GM23338 (cell line): ENCODE measurements around the gene TFF2. TPM values are rescaled to one million over a fixed set of nuclear protein-coding genes. Genes with fewer than 3 reads are reported as not detected.

Experiments used
- ATAC-seq: fragments of 200-7000 bp; cut with Tn5 transposase; 3 replicates; pipeline ENCODE4 v1.9.1; 2020
- DNase-seq: peaks from one replicate; pipeline ENCODE4 v3.0.0-alpha.2; 2015; ENCODE audit warnings: low spot score
- H2AFZ ChIP-seq: fragments of 200-600 bp; sonication (generic); 2 replicates; pipeline ENCODE4 v1.8.0; 2016; ENCODE audit warnings: antibody characterized with exemption, mild to moderate bottlenecking, moderate library complexity
- H3F3A ChIP-seq: fragments of 200-600 bp; sonication (generic); replicated peaks from 2 replicates; pipeline ENCODE4 v1.8.0; 2017; ENCODE audit warnings: antibody characterized with exemption, mixed run types, low read depth
- H3K27ac ChIP-seq: fragments of 200-600 bp; sonication (generic); 2 replicates; pipeline ENCODE4 v1.6.1; 2016; ENCODE audit warnings: low read depth
- H3K27me3 ChIP-seq: fragments of 200-600 bp; sonication (generic); 2 replicates; pipeline ENCODE4 v1.8.0; 2016; ENCODE audit warnings: mild to moderate bottlenecking, mixed run types, moderate library complexity; ENCODE audit not compliant: insufficient read depth
- H3K36me3 ChIP-seq: fragments of 200-600 bp; sonication (generic); 2 replicates; pipeline ENCODE4 v1.8.0; 2016; ENCODE audit warnings: mild to moderate bottlenecking; ENCODE audit not compliant: insufficient read depth
- H3K4me1 ChIP-seq: fragments of 200-600 bp; sonication (generic); 2 replicates; pipeline ENCODE4 v1.8.0; 2016; ENCODE audit warnings: mild to moderate bottlenecking, moderate library complexity; ENCODE audit not compliant: insufficient read depth
- H3K4me2 ChIP-seq: fragments of 200-600 bp; sonication (generic); 2 replicates; pipeline ENCODE4 v1.7.1; 2017; ENCODE audit warnings: mixed run types
- H3K4me3 ChIP-seq: fragments of 200-600 bp; sonication (generic); 2 replicates; pipeline ENCODE4 v1.6.1; 2016; ENCODE audit warnings: mixed run types
- H3K79me2 ChIP-seq: fragments of 200-600 bp; sonication (generic); replicated peaks from 2 replicates; pipeline ENCODE4 v1.8.0; 2017; ENCODE audit warnings: mild to moderate bottlenecking; ENCODE audit not compliant: insufficient read depth
- H3K9me2 ChIP-seq: fragments of 200-600 bp; sonication (generic); 2 replicates; pipeline ENCODE4 v1.8.0; 2017; ENCODE audit not compliant: insufficient read depth
- H4K20me1 ChIP-seq: fragments of 200-600 bp; sonication (generic); replicated peaks from 2 replicates; pipeline ENCODE4 v1.8.0; 2017; ENCODE audit warnings: mild to moderate bottlenecking; ENCODE audit not compliant: insufficient read depth
- H3K27ac Mint-ChIP-seq: 2 replicates; pipeline ENCODE4 v1.8.0; 2020; ENCODE audit warnings: inconsistent platforms, mild to moderate bottlenecking, moderate library complexity, mixed read lengths
- H3K27me3 Mint-ChIP-seq: 3 replicates; pipeline ENCODE4 v1.8.0; 2022; ENCODE audit warnings: low read depth, mild to moderate bottlenecking, moderate library complexity, mixed read lengths, inconsistent platforms; ENCODE audit not compliant: insufficient read depth, poor library complexity
- H3K36me3 Mint-ChIP-seq: 3 replicates; pipeline ENCODE4 v1.8.0; 2021; ENCODE audit warnings: low read depth, mild to moderate bottlenecking, inconsistent platforms, moderate library complexity, mixed read lengths
- H3K4me1 Mint-ChIP-seq: 3 replicates; pipeline ENCODE4 v1.8.0; 2020; ENCODE audit warnings: mild to moderate bottlenecking, inconsistent platforms, mixed read lengths
- H3K4me3 Mint-ChIP-seq: 3 replicates; pipeline ENCODE4 v1.8.0; 2021; ENCODE audit warnings: moderate library complexity, mild to moderate bottlenecking, inconsistent platforms, mixed read lengths
- H3K9me3 Mint-ChIP-seq: 3 replicates; pipeline ENCODE4 v1.8.0; 2020; ENCODE audit warnings: moderate library complexity, mild to moderate bottlenecking, inconsistent platforms, mixed read lengths
- CREB1 ChIP-seq: fragments of 250-450 bp; sonication (Bioruptor Pico); IDR thresholded peaks from 2 replicates; pipeline ENCODE4 v1.5.0; 2020; ENCODE audit warnings: low read depth, mild to moderate bottlenecking, moderate library complexity
- CTCF ChIP-seq, 2 experiments: fragments of 200-600 bp in 1 of 2; sonication (generic) in 1 of 2; conservative IDR thresholded peaks; 2 replicates each; pipeline versions ENCODE4 v1.5.1 to v1.6.1; 2016 to 2017; ENCODE audit warnings: antibody characterized with exemption in 2 of 2, low read depth in 2 of 2, mild to moderate bottlenecking in 2 of 2, moderate library complexity in 1 of 2
- ETS1 ChIP-seq: IDR thresholded peaks from 2 replicates; pipeline ENCODE4 v1.6.1; 2016; ENCODE audit warnings: antibody characterized with exemption
- EZH2 ChIP-seq: fragments of 200-600 bp; sonication (generic); IDR thresholded peaks from one replicate; pipeline ENCODE4 v1.8.0; 2017; ENCODE audit warnings: antibody characterized with exemption, mild to moderate bottlenecking, low read depth; ENCODE audit not compliant: unreplicated experiment
- EZH2phosphoT487 ChIP-seq: fragments of 200-600 bp; sonication (generic); IDR thresholded peaks from one replicate; pipeline ENCODE4 v1.8.1; 2018; ENCODE audit warnings: antibody characterized with exemption; ENCODE audit not compliant: unreplicated experiment
- JUNB ChIP-seq: IDR thresholded peaks from one replicate; pipeline ENCODE4 v1.6.1; 2016; ENCODE audit warnings: antibody characterized with exemption; ENCODE audit not compliant: unreplicated experiment
- NANOG ChIP-seq: IDR thresholded peaks from 2 replicates; pipeline ENCODE4 v1.6.1; 2016; ENCODE audit warnings: antibody characterized with exemption, borderline replicate concordance
- POLR2AphosphoS5 ChIP-seq: IDR thresholded peaks from 2 replicates; pipeline ENCODE4 v1.6.1; 2016; ENCODE audit warnings: antibody characterized with exemption, low read depth
- STAT1 ChIP-seq: IDR thresholded peaks from one replicate; pipeline ENCODE4 v1.6.1; 2016; ENCODE audit warnings: antibody characterized with exemption; ENCODE audit not compliant: unreplicated experiment
- ZNF114 ChIP-seq: fragments of 250-450 bp; sonication (Bioruptor Pico); IDR thresholded peaks from 2 replicates; pipeline ENCODE4 v1.5.0; 2020; ENCODE audit warnings: mild to moderate bottlenecking, moderate library complexity
- ZNF331 ChIP-seq: fragments of 250-450 bp; sonication (Bioruptor Pico); IDR thresholded peaks from 2 replicates; pipeline ENCODE4 v1.5.0; 2020; ENCODE audit warnings: low read depth, mild to moderate bottlenecking, moderate library complexity
- ZNF462 ChIP-seq: fragments of 250-450 bp; sonication (Bioruptor Pico); IDR thresholded peaks from 2 replicates; pipeline ENCODE4 v1.5.0; 2020; ENCODE audit warnings: mild to moderate bottlenecking, moderate library complexity
- polyA plus RNA-seq: library from polyadenylated mRNA; unstranded; fragments of >200 nt; fragmentation: Nextera tagmentation; extraction: Ambion mirVana; gene quantifications from 2 replicates; pipeline ENCODE4 v1.2.1, GENCODE V29; 2016
- total RNA-seq: library from RNA; depleted of rRNA; stranded (reverse); fragments of >200 nt; shearing (Covaris generic); gene quantifications from 2 replicates; pipeline ENCODE4 v1.2.3, GENCODE V29; 2014
- TF ChIP-seq, protein P1 (sequence below): IDR thresholded peaks from one replicate; pipeline ENCODE4 v1.6.1; 2018; ENCODE audit warnings: antibody characterized with exemption; ENCODE audit not compliant: unreplicated experiment

The TFF2 gene
- total and polyA plus RNA-seq, 2 experiments from 2014 or later = not detected

- no peak overlapping the region for H3K27ac Mint-ChIP-seq
- peaks cover 23% of the 10 kb centered on the region for H3K9me3 Mint-ChIP-seq
- no peak overlapping the region for H3K4me3 ChIP-seq
- DNase-seq (no peak), ATAC-seq (no peak)
- H3F3A ChIP-seq = no peaks in the 10 kb centered on the region
- H4K20me1 ChIP-seq = no peaks in the 10 kb centered on the region
- no peaks in the 10 kb centered on the region for H3K4me1 ChIP-seq
- H3K4me3 Mint-ChIP-seq = no peak overlapping the region
- no peaks in the 10 kb centered on the region for H3K79me2 ChIP-seq
- H3K4me2 ChIP-seq = no peak overlapping the region
- peaks cover 3% of the 10 kb centered on the region for H3K27me3 Mint-ChIP-seq
- H2AFZ ChIP-seq = no peak overlapping the region
- H3K27ac ChIP-seq = no peak overlapping the region
- H3K4me1 Mint-ChIP-seq = no peaks in the 10 kb centered on the region
- peaks cover 6% of the 10 kb centered on the region for H3K36me3 Mint-ChIP-seq
- H3K27me3 ChIP-seq = no peaks in the 10 kb centered on the region
- H3K9me2 ChIP-seq = 0 out of 2 replicates have a peak, but pooled peaks cover 3% of the 10 kb centered on the region
- TF ChIP-seq CTCF (conservative IDR thresholded peaks at IDR 0.05; ENCODE audit: low read depth in 2 of 2) (no peak), EZH2 (no peak), POLR2AphosphoS5 (no peak), NANOG (no peak), EZH2phosphoT487 (no peak), ZNF331 (CRISPR knock-in tag) (no peak), CREB1 (CRISPR knock-in tag) (no peak), ETS1 (no peak), ZNF462 (CRISPR knock-in tag) (no peak), STAT1 (no peak), ZNF114 (CRISPR knock-in tag) (no peak), JUNB (no peak)
- TF ChIP-seq, protein P1, sequence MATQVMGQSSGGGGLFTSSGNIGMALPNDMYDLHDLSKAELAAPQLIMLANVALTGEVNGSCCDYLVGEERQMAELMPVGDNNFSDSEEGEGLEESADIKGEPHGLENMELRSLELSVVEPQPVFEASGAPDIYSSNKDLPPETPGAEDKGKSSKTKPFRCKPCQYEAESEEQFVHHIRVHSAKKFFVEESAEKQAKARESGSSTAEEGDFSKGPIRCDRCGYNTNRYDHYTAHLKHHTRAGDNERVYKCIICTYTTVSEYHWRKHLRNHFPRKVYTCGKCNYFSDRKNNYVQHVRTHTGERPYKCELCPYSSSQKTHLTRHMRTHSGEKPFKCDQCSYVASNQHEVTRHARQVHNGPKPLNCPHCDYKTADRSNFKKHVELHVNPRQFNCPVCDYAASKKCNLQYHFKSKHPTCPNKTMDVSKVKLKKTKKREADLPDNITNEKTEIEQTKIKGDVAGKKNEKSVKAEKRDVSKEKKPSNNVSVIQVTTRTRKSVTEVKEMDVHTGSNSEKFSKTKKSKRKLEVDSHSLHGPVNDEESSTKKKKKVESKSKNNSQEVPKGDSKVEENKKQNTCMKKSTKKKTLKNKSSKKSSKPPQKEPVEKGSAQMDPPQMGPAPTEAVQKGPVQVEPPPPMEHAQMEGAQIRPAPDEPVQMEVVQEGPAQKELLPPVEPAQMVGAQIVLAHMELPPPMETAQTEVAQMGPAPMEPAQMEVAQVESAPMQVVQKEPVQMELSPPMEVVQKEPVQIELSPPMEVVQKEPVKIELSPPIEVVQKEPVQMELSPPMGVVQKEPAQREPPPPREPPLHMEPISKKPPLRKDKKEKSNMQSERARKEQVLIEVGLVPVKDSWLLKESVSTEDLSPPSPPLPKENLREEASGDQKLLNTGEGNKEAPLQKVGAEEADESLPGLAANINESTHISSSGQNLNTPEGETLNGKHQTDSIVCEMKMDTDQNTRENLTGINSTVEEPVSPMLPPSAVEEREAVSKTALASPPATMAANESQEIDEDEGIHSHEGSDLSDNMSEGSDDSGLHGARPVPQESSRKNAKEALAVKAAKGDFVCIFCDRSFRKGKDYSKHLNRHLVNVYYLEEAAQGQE = no peak
- no peaks in the 10 kb centered on the region for H3K36me3 ChIP-seq
Measured at GRCh38 chr21:42358261-42358660, 7.5 kb upstream of the TFF2 start.
